Activated CD4-positive, alpha-beta memory T cell treated with anti-CD3 and anti-CD28 coated beads for 36 hours (primary cell): ENCODE measurements around the gene SLC38A5. TPM values are rescaled to one million over a fixed set of nuclear protein-coding genes. Genes with fewer than 3 reads are reported as not detected.
A peak's percentile ranks its signal among the peaks of the same experiment; 100 is the strongest.

ENCODE experiments used
- CTCF ChIA-PET: fragments of 350-600 bp; sonication (Branson Sonifier 250); formaldehyde crosslinking; loops from one replicate; lab custom pipeline; 2021; ENCODE audit warnings: antibody characterized with exemption, inconsistent platforms; lab: Charles Lee
- POLR2A ChIA-PET: fragments of 350-600 bp; sonication (Branson Sonifier 250); formaldehyde crosslinking; loops from one replicate; lab custom pipeline; 2021; ENCODE audit warnings: antibody characterized with exemption; lab: Charles Lee
- DNase-seq: peaks from one replicate; pipeline ENCODE4 v3.0.0-alpha.2; 2020
- H3K27ac Mint-ChIP-seq: one replicate; pipeline ENCODE4 v1.8.0; 2021; ENCODE audit warnings: mixed read lengths
- H3K27me3 Mint-ChIP-seq: one replicate; pipeline ENCODE4 v1.8.0; 2021; ENCODE audit warnings: mixed read lengths
- H3K36me3 Mint-ChIP-seq: one replicate; pipeline ENCODE4 v1.8.0; 2021; ENCODE audit warnings: mixed read lengths
- H3K4me1 Mint-ChIP-seq: one replicate; pipeline ENCODE4 v1.8.0; 2021; ENCODE audit warnings: low read depth, mixed read lengths
- H3K4me3 Mint-ChIP-seq: one replicate; pipeline ENCODE4 v1.8.0; 2021; ENCODE audit warnings: mild to moderate bottlenecking, mixed read lengths
- H3K9me3 Mint-ChIP-seq: one replicate; pipeline ENCODE4 v1.8.0; 2021; ENCODE audit warnings: mixed read lengths
- intact Hi-C: fragments of 100-400 bp; cut with micrococcal nuclease; formaldehyde crosslinking; loops from one replicate; pipeline ENCODE4 v1.15.1; 2023
- total RNA-seq, 2 experiments: library from RNA; stranded (reverse); gene quantifications; one replicate each; pipeline ENCODE4 v1.2.3, GENCODE V29; 2021

Gene SLC38A5
- total RNA-seq, 2 experiments from 2014 or later, result 70.7 to 73.0 TPM

DNA sequence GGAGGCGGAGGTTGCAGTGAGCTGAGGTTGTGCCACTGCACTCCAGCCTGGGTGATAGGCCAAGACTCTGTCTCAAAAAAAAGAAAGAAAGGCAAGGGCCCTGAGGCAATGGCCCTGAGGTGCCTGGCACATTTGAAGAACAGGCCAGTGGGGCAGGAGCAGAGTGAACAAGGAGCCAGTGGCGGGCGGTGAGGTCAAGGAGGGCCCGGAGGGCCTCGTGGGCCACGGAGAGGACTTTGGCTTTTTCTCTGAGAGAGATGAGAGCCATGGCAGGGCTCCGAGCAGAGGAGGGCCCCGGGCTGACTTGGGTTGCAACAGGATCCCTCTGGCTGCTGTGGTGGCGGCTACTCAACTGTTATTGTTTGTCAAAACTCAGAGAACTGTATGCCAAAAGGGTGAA is 19.2 kb upstream of the SLC38A5 start:
- CTCF ChIA-PET, result no interaction called here
- no peaks in the 10 kb centered on the region for H3K4me1 Mint-ChIP-seq
- H3K27ac Mint-ChIP-seq, result no peak overlapping the region
- POLR2A ChIA-PET, result no interaction called here
- H3K9me3 Mint-ChIP-seq, result no peaks in the 10 kb centered on the region
- H3K4me3 Mint-ChIP-seq, result no peak overlapping the region
- H3K27me3 Mint-ChIP-seq, result no peaks in the 10 kb centered on the region
- intact Hi-C loops, result no loop called here
- H3K36me3 Mint-ChIP-seq, result no peaks in the 10 kb centered on the region
- DNase-seq, result no peak

- ChIA-PET CTCF (no interaction called here), POLR2A (no interaction called here)
- H3K4me1 Mint-ChIP-seq, result no peaks in the 10 kb centered on the region
- no peaks in the 10 kb centered on the region for H3K9me3 Mint-ChIP-seq
- intact Hi-C loops, result no loop called here
- no peak for DNase-seq
- H3K36me3 Mint-ChIP-seq, result peaks cover 3% of the 10 kb centered on the region
- no peaks in the 10 kb centered on the region for H3K27me3 Mint-ChIP-seq
- H3K27ac Mint-ChIP-seq, result no peak overlapping the region
- H3K4me3 Mint-ChIP-seq, result no peak overlapping the region
Observed at GRCh38 chrX:48488034-48488433, 18.0 kb upstream of the SLC38A5 start.

GRCh38 chrX:48487362-48487798 is 17.3 kb upstream of the SLC38A5 start:
- Mint-ChIP-seq H3K4me1 (no peaks in the 10 kb centered on the region), H3K4me3 (no peak overlapping the region), H3K27me3 (no peaks in the 10 kb centered on the region), H3K27ac (no peak overlapping the region), H3K36me3 (peaks cover 3% of the 10 kb centered on the region), H3K9me3 (no peaks in the 10 kb centered on the region)
- DNase-seq, result no peak
- ChIA-PET CTCF (no interaction called here), POLR2A (interaction anchor here (0.6 kb wide), 1 partner anchor 552 kb away, joined by 3 read pairs; no protein-coding TSS in a partner anchor)
- intact Hi-C loops, result no loop called here

- Mint-ChIP-seq H3K9me3 (no peaks in the 10 kb centered on the region), H3K36me3 (peaks cover 24% of the 10 kb centered on the region), H3K27ac (no peak overlapping the region), H3K27me3 (no peaks in the 10 kb centered on the region), H3K4me1 (peaks cover 21% of the 10 kb centered on the region), H3K4me3 (no peak overlapping the region)
- intact Hi-C loops, result no loop called here
- ChIA-PET CTCF (no interaction called here), POLR2A (no interaction called here)
- DNase-seq, result no peak
Observed at GRCh38 chrX:48482526-48482925, 12.5 kb upstream of the SLC38A5 start.

- no peaks in the 10 kb centered on the region for H3K9me3 Mint-ChIP-seq
- intact Hi-C loops, result no loop called here
- peak; percentile 18 for DNase-seq
- peaks cover 26% of the 10 kb centered on the region for H3K36me3 Mint-ChIP-seq
- peaks cover 29% of the 10 kb centered on the region for H3K4me1 Mint-ChIP-seq
- H3K27me3 Mint-ChIP-seq, result no peaks in the 10 kb centered on the region
- peak overlapping the region; percentile 70 for H3K27ac Mint-ChIP-seq
- no peak overlapping the region for H3K4me3 Mint-ChIP-seq
- ChIA-PET POLR2A (no interaction called here), CTCF (no interaction called here)
Observed at GRCh38 chrX:48480583-48480982, 10.5 kb upstream of the SLC38A5 start.

GRCh38 chrX:48480142-48480541 is 10.1 kb upstream of the SLC38A5 start:
- no peak for DNase-seq
- Mint-ChIP-seq H3K4me1 (peaks cover 30% of the 10 kb centered on the region), H3K27me3 (no peaks in the 10 kb centered on the region), H3K9me3 (no peaks in the 10 kb centered on the region), H3K4me3 (no peak overlapping the region), H3K36me3 (peaks cover 26% of the 10 kb centered on the region), H3K27ac (peak overlapping the region; percentile 70)
- ChIA-PET POLR2A (no interaction called here), CTCF (no interaction called here)
- intact Hi-C loops, result no loop called here

GRCh38 chrX:48478806-48479205 is 8.7 kb upstream of the SLC38A5 start:
- Mint-ChIP-seq H3K4me3 (no peak overlapping the region), H3K27ac (peak overlapping the region; percentile 3), H3K27me3 (no peaks in the 10 kb centered on the region), H3K36me3 (peaks cover 26% of the 10 kb centered on the region), H3K4me1 (peaks cover 33% of the 10 kb centered on the region), H3K9me3 (no peaks in the 10 kb centered on the region)
- DNase-seq, result no peak
- intact Hi-C loops, result loop anchor here (5.0 kb wide), 1 partner anchor 43 kb away; the partner anchor contains the start of gene EBP
- POLR2A ChIA-PET, result no interaction called here
- CTCF ChIA-PET, result no interaction called here

- no peak overlapping the region for H3K4me3 Mint-ChIP-seq
- DNase-seq, result no peak
- H3K9me3 Mint-ChIP-seq, result no peaks in the 10 kb centered on the region
- POLR2A ChIA-PET, result no interaction called here
- CTCF ChIA-PET, result no interaction called here
- H3K36me3 Mint-ChIP-seq, result peaks cover 25% of the 10 kb centered on the region
- H3K4me1 Mint-ChIP-seq, result peaks cover 33% of the 10 kb centered on the region
- H3K27ac Mint-ChIP-seq, result peak overlapping the region; percentile 13
- intact Hi-C loops, result loop anchor here (5.0 kb wide), 1 partner anchor 44 kb away; the partner anchor contains the start of gene EBP
- H3K27me3 Mint-ChIP-seq, result no peaks in the 10 kb centered on the region
Observed at GRCh38 chrX:48477960-48478755, 8.1 kb upstream of the SLC38A5 start.

GRCh38 chrX:48476919-48477318 is 6.9 kb upstream of the SLC38A5 start:
- peaks cover 22% of the 10 kb centered on the region for H3K36me3 Mint-ChIP-seq
- H3K9me3 Mint-ChIP-seq, result no peaks in the 10 kb centered on the region
- peak overlapping the region; percentile 93 for H3K27ac Mint-ChIP-seq
- DNase-seq, result no peak
- peak overlapping the region; percentile 94 for H3K4me3 Mint-ChIP-seq
- POLR2A ChIA-PET, result no interaction called here
- CTCF ChIA-PET, result no interaction called here
- no peaks in the 10 kb centered on the region for H3K27me3 Mint-ChIP-seq
- intact Hi-C loops, result loop anchor here (5.0 kb wide), 1 partner anchor 45 kb away; the partner anchor contains the start of gene EBP
- peaks cover 33% of the 10 kb centered on the region for H3K4me1 Mint-ChIP-seq

- Mint-ChIP-seq H3K4me3 (peak within 1 kb of the TSS; percentile 94), H3K36me3 (peaks cover 20% of the 10 kb centered on the region), H3K9me3 (no peaks in the 10 kb centered on the region), H3K27me3 (no peaks in the 10 kb centered on the region), H3K27ac (peak within 1 kb of the TSS; percentile 93), H3K4me1 (peaks cover 33% of the 10 kb centered on the region)
- intact Hi-C loops, result loop anchor here (1.0 to 5.0 kb wide), 3 partner anchors 46 to 98 kb away; partner anchors contain the start of genes EBP, RBM3 and TBC1D25
- POLR2A ChIA-PET, result no interaction called here
- DNase-seq, result peak; percentile 90
- CTCF ChIA-PET, result interaction anchor here (1.6 to 1.9 kb wide), 2 partner anchors 17 to 64 kb away, joined by 5 read pairs; no protein-coding TSS in a partner anchor
Observed at GRCh38 chrX:48475774-48476577, 5.9 kb upstream of the SLC38A5 start, which contains the start of gene FTSJ1. FTSJ1 (plus strand) TSS chrX:48476199; CDS start chrX:48478048, 1,849 bp downstream.

- ChIA-PET POLR2A (no interaction called here), CTCF (interaction anchor here (1.6 to 1.9 kb wide), 2 partner anchors 18 to 65 kb away, joined by 5 read pairs; no protein-coding TSS in a partner anchor)
- Mint-ChIP-seq H3K9me3 (no peaks in the 10 kb centered on the region), H3K36me3 (peaks cover 14% of the 10 kb centered on the region), H3K4me3 (peak overlapping the region; percentile 94), H3K4me1 (peaks cover 28% of the 10 kb centered on the region), H3K27ac (peak overlapping the region; percentile 93), H3K27me3 (no peaks in the 10 kb centered on the region)
- DNase-seq, result peak; percentile 23
- intact Hi-C loops, result loop anchor here (1.0 to 5.0 kb wide), 3 partner anchors 47 to 99 kb away; partner anchors contain the start of genes EBP, RBM3 and TBC1D25
Observed at GRCh38 chrX:48475296-48475695, 5.2 kb upstream of the SLC38A5 start.

GRCh38 chrX:48474581-48474980 is 4.5 kb upstream of the SLC38A5 start:
- Mint-ChIP-seq H3K4me3 (peak overlapping the region; percentile 94), H3K27me3 (no peaks in the 10 kb centered on the region), H3K4me1 (peaks cover 27% of the 10 kb centered on the region), H3K9me3 (no peaks in the 10 kb centered on the region), H3K27ac (peak overlapping the region; percentile 93), H3K36me3 (peaks cover 10% of the 10 kb centered on the region)
- DNase-seq, result no peak
- POLR2A ChIA-PET, result interaction anchor here (1.2 kb wide), 1 partner anchor 100 kb away, joined by 3 read pairs; the partner anchor contains the start of gene RBM3
- intact Hi-C loops, result no loop called here
- CTCF ChIA-PET, result interaction anchor here (0.6 to 1.9 kb wide), 7 partner anchors 9 to 427 kb away, joined by 3 to 5 read pairs (median 4); no protein-coding TSS in a partner anchor
